SIG-M5 treated with dmso at 0.1 percent for 504 hours (cell line): Measurements from ENCODE around the gene STXBP5.

Source experiments
- DNase-seq: peaks from one replicate; lab custom pipeline; 2025; ENCODE audit not compliant: unreplicated experiment; lab: John Stamatoyannopoulos, UW

The STXBP5 gene

GRCh38 chr6:147204060-147204785, at the start of gene STXBP5:
STXBP5 (plus strand) TSS chr6:147204417; CDS start chr6:147204533, 116 bp downstream.
- peak; percentile 13 for DNase-seq

GRCh38 chr6:147154454-147154853, 49.8 kb upstream of the STXBP5 start:
- DNase-seq = peak; percentile 7

- no peak for DNase-seq
Measured at GRCh38 chr6:147156218-147156617, 48.0 kb upstream of the STXBP5 start.

GRCh38 chr6:147156799-147157382, 47.3 kb upstream of the STXBP5 start:
- no peak for DNase-seq

- no peak for DNase-seq
Measured at GRCh38 chr6:147157930-147158329, 46.3 kb upstream of the STXBP5 start.

- peak; percentile 53 for DNase-seq
Measured at GRCh38 chr6:147158881-147159280, 45.3 kb upstream of the STXBP5 start.

GRCh38 chr6:147159536-147160374, 44.5 kb upstream of the STXBP5 start:
- no peak for DNase-seq

GRCh38 chr6:147160593-147160992, 43.6 kb upstream of the STXBP5 start:
- no peak for DNase-seq

GRCh38 chr6:147161253-147161973, 42.8 kb upstream of the STXBP5 start:
- no peak for DNase-seq

- DNase-seq = no peak
Measured at GRCh38 chr6:147161974-147162495, 42.2 kb upstream of the STXBP5 start.

GRCh38 chr6:147164761-147165160, 39.5 kb upstream of the STXBP5 start:
- no peak for DNase-seq

GRCh38 chr6:147166360-147166944, 37.8 kb upstream of the STXBP5 start:
- DNase-seq = no peak

- no peak for DNase-seq
Measured at GRCh38 chr6:147166992-147167391, 37.2 kb upstream of the STXBP5 start.

GRCh38 chr6:147167576-147168461, 36.4 kb upstream of the STXBP5 start:
- DNase-seq = no peak

- DNase-seq = no peak
Measured at GRCh38 chr6:147169529-147169928, 34.7 kb upstream of the STXBP5 start.

GRCh38 chr6:147170269-147170668, 33.9 kb upstream of the STXBP5 start:
- DNase-seq = no peak

GRCh38 chr6:147173140-147173539, 31.1 kb upstream of the STXBP5 start:
- no peak for DNase-seq

- no peak for DNase-seq
Measured at GRCh38 chr6:147173675-147174308, 30.4 kb upstream of the STXBP5 start.

GRCh38 chr6:147176795-147177194, 27.4 kb upstream of the STXBP5 start:
- no peak for DNase-seq
